Spleen (tissue), 7 donors: ENCODE results near the gene GRB10.

Experiments used
- CTCF ChIP-seq, 11 experiments: fragments of 200-600 bp in 7 of 11; fragments of 450-650 bp in 4 of 11; sonication (generic) in 4 of 11; IDR thresholded peaks in 8 of 11; conservative IDR thresholded peaks in 3 of 11; 1 replicate in 7 of 11; 2 replicates in 4 of 11; pipeline versions ENCODE4 v1.4.0 to v1.8.0; 2016 to 2021; ENCODE audit warnings: antibody characterized with exemption in 11 of 11, inconsistent platforms in 4 of 11, mild to moderate bottlenecking in 1 of 11
- POLR2A ChIP-seq, 3 donors: fragments of 450-650 bp; IDR thresholded peaks; one replicate each; pipeline ENCODE4 v1.5.1; 2017; ENCODE audit warnings: antibody characterized with exemption in 3 of 3, mild to moderate bottlenecking in 1 of 3
- POLR2AphosphoS5 ChIP-seq, 3 donors: sonication (generic); formaldehyde crosslinking; IDR thresholded peaks; one replicate each; pipeline ENCODE4 v1.5.1; 2017; ENCODE audit warnings: antibody characterized with exemption in 3 of 3
- donor health status: DM: no; HTN: no; CAD: no; lungs with moderate emphysema.
- donor health status: DM: no; HTN: no; CAD: no.
- donor health status: DM: no; HTN: no; CAD: no.

DNA sequence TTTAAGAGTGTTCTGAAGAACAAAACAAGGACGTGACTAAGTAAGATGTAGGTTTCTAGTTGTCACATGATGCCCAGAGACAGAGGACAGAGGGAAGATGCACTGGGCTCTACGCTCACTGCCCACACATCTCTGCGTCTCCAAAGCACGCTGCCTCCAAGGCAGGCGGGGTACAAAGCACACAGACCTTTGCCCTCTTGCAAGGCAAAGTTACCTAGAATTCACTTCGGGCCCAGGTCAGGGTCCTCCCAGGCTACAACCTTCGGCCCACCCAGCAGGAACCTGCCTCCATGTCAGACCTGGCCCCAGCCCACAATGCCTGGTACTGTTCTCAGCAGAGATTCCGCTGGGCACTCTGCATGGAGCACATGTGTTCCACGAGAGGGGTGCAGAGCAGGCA lies 26.5 kb downstream of the GRB10 start:
- TF ChIP-seq POLR2AphosphoS5 (IDR thresholded peaks at IDR 0.05) (no peak), POLR2A (IDR thresholded peaks at IDR 0.05) (no peak), CTCF (IDR thresholded peaks at IDR 0.05 in 8 of 11, conservative IDR thresholded peaks at IDR 0.05 in 3 of 11) (no peak)
